Mesenchymal stem cell (in vitro differentiated cells and primary cell): ENCODE results near the gene MORN2.

Source experiments
- DNase-seq: peaks from one replicate; pipeline ENCODE4 v3.0.0-alpha.2; 2013
- H2AFZ ChIP-seq: one replicate; pipeline ENCODE4 v1.6.1; 2013; ENCODE audit warnings: low read depth, mild to moderate bottlenecking, control low read depth, inconsistent platforms, low read length, moderate library complexity
- H2AK5ac ChIP-seq: 2 replicates; pipeline ENCODE4 v1.6.1; 2013; ENCODE audit warnings: low read length, moderate library complexity, mild to moderate bottlenecking, inconsistent platforms; ENCODE audit not compliant: severe bottlenecking
- H2BK120ac ChIP-seq: one replicate; pipeline ENCODE4 v1.6.1; 2013; ENCODE audit warnings: low read depth, mild to moderate bottlenecking, inconsistent platforms, low read length, moderate library complexity
- H2BK12ac ChIP-seq, 2 experiments: one replicate each; pipeline ENCODE4 v1.6.1; 2013; ENCODE audit warnings: inconsistent platforms in 2 of 2, low read length in 2 of 2, mild to moderate bottlenecking in 2 of 2, moderate library complexity in 2 of 2, control low read depth in 1 of 2
- H2BK15ac ChIP-seq: one replicate; pipeline ENCODE4 v1.6.1; 2013; ENCODE audit warnings: mild to moderate bottlenecking, low read depth, inconsistent platforms; ENCODE audit not compliant: poor library complexity, severe bottlenecking
- H2BK5ac ChIP-seq: 2 replicates; pipeline ENCODE4 v1.6.1; 2013; ENCODE audit warnings: low read depth, mild to moderate bottlenecking, low read length, control low read depth, inconsistent platforms; ENCODE audit not compliant: poor library complexity, severe bottlenecking
- H3K14ac ChIP-seq, 2 experiments: one replicate each; pipeline ENCODE4 v1.6.1; 2013; ENCODE audit warnings: inconsistent platforms in 2 of 2, low read length in 2 of 2, control low read depth in 1 of 2, mild to moderate bottlenecking in 1 of 2, moderate library complexity in 1 of 2
- H3K18ac ChIP-seq, 2 experiments: one replicate each; pipeline ENCODE4 v1.6.1; 2013; ENCODE audit warnings: inconsistent platforms in 2 of 2, low read length in 2 of 2, control low read depth in 1 of 2, low read depth in 1 of 2, mild to moderate bottlenecking in 1 of 2
- H3K23ac ChIP-seq, 2 experiments: one replicate each; pipeline ENCODE4 v1.6.1; 2013; ENCODE audit warnings: inconsistent platforms in 2 of 2, low read length in 2 of 2, mild to moderate bottlenecking in 2 of 2, moderate library complexity in 2 of 2, control low read depth in 1 of 2
- H3K27ac ChIP-seq: 2 replicates; pipeline ENCODE4 v1.5.1; 2013; ENCODE audit warnings: mild to moderate bottlenecking, moderate library complexity, low read length, control low read depth, inconsistent platforms; ENCODE audit not compliant: poor library complexity, severe bottlenecking
- H3K27me3 ChIP-seq, 2 experiments: 2 replicates each; pipeline versions ENCODE4 v1.6.1 to v1.7.0; 2013; ENCODE audit warnings: low read length in 2 of 2, mild to moderate bottlenecking in 2 of 2, moderate library complexity in 2 of 2, control low read depth in 1 of 2, inconsistent platforms in 1 of 2; ENCODE audit not compliant: control insufficient read depth in 1 of 2, insufficient read depth in 1 of 2
- H3K36me3 ChIP-seq, 2 experiments: 2 replicates each; pipeline versions ENCODE4 v1.6.1 to v1.7.0; 2013; ENCODE audit warnings: low read length in 2 of 2, control low read depth in 1 of 2, inconsistent platforms in 1 of 2, low read depth in 1 of 2, mild to moderate bottlenecking in 1 of 2; ENCODE audit not compliant: insufficient read depth in 2 of 2, control insufficient read depth in 1 of 2
- H3K4ac ChIP-seq, 2 experiments: one replicate each; pipeline ENCODE4 v1.6.1; 2013; ENCODE audit warnings: inconsistent platforms in 2 of 2, low read length in 2 of 2, mild to moderate bottlenecking in 2 of 2, moderate library complexity in 2 of 2, control low read depth in 1 of 2, low read depth in 1 of 2
- H3K4me1 ChIP-seq: 2 replicates; pipeline ENCODE4 v1.6.1; 2013; ENCODE audit warnings: low read depth, low read length, control low read depth; ENCODE audit not compliant: control insufficient read depth, insufficient read depth
- H3K4me2 ChIP-seq: 2 replicates; pipeline ENCODE4 v1.6.1; 2013; ENCODE audit warnings: low read length, mild to moderate bottlenecking, inconsistent platforms; ENCODE audit not compliant: poor library complexity, severe bottlenecking
- H3K4me3 ChIP-seq, 2 experiments: 2 replicates each; pipeline versions ENCODE4 v1.5.1 to v1.7.0; 2013; ENCODE audit warnings: low read length in 2 of 2, mild to moderate bottlenecking in 2 of 2, control low read depth in 1 of 2, low read depth in 1 of 2; ENCODE audit not compliant: insufficient read depth in 1 of 2
- H3K79me1 ChIP-seq: replicated peaks from 2 replicates; pipeline ENCODE4 v1.6.1; 2013; ENCODE audit warnings: mild to moderate bottlenecking, control low read depth, low read length, inconsistent platforms; ENCODE audit not compliant: poor library complexity, severe bottlenecking
- H3K9ac ChIP-seq: 2 replicates; pipeline ENCODE4 v1.7.0; 2013; ENCODE audit warnings: mild to moderate bottlenecking, low read length, moderate library complexity
- H3K9me3 ChIP-seq: 2 replicates; pipeline ENCODE4 v1.7.0; 2013; ENCODE audit warnings: mild to moderate bottlenecking, low read length; ENCODE audit not compliant: control insufficient read depth
- H4K8ac ChIP-seq: one replicate; pipeline ENCODE4 v1.6.1; 2013; ENCODE audit warnings: inconsistent platforms, mild to moderate bottlenecking, low read length, moderate library complexity
- H4K91ac ChIP-seq: one replicate; pipeline ENCODE4 v1.6.1; 2013; ENCODE audit warnings: mild to moderate bottlenecking, low read length, inconsistent platforms
- WGBS: methylation state at CpG from one replicate; pipeline ENCODE4 v1.1.7; 2013; ENCODE audit warnings: mixed read lengths; 5-methylcytosine and 5-hydroxymethylcytosine counted together

Gene MORN2

DNA sequence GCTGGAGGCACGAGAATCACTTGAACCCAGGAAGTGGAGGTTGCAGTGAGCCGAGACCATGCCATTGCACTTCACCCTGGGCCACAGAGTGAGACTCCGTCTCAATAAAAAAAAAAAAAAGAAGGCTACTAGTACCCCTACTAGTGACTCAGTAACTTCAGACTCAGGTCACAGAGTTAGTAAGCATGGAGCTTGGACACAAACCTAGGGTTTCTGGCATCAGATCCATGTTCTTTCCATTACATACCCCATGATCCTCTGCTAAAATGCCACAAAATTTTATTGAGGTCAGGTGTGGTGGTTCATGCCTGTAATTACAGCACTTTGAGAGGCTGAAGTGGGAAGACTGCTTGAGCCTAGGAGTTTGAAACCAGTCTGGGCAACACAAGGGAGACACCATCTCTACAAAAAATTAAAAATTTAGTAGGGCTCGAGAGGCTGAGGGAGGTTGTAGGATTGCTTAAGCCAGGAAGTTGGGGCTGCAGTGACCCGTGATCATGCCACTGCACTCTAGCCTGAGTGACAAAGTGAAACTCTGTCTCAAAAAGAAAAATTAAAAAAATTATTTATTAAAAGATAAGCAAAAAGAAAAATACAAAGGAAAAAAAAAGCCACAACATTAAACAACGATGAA lies 45.1 kb upstream of the MORN2 start:
- H2BK15ac ChIP-seq = no peak overlapping the region
- H3K79me1 ChIP-seq = no peaks in the 10 kb centered on the region
- H3K14ac ChIP-seq = no peak overlapping the region
- H3K36me3 ChIP-seq = peaks cover 3 to 34% of the 10 kb centered on the region in 2 experiments
- peaks cover 1% of the 10 kb centered on the region for H3K4me1 ChIP-seq
- H3K27ac ChIP-seq = no peak overlapping the region
- DNase-seq = no peak
- H3K4ac ChIP-seq = no peak overlapping the region
- WGBS = over 99% methylated on average over 5 of the region's 6 CpGs
- no peaks in the 10 kb centered on the region for H3K9me3 ChIP-seq
- H3K18ac ChIP-seq = no peak overlapping the region
- H2AK5ac ChIP-seq = no peak overlapping the region
- H4K91ac ChIP-seq = no peak overlapping the region
- H2BK120ac ChIP-seq = no peak overlapping the region
- no peak overlapping the region for H4K8ac ChIP-seq
- no peak overlapping the region for H3K23ac ChIP-seq
- H3K4me2 ChIP-seq = no peak overlapping the region
- no peak overlapping the region for H2AFZ ChIP-seq
- H3K9ac ChIP-seq = no peak overlapping the region
- H3K4me3 ChIP-seq = no peak overlapping the region
- no peak overlapping the region for H2BK12ac ChIP-seq
- no peaks in the 10 kb centered on the region for H3K27me3 ChIP-seq
- no peak overlapping the region for H2BK5ac ChIP-seq

DNA sequence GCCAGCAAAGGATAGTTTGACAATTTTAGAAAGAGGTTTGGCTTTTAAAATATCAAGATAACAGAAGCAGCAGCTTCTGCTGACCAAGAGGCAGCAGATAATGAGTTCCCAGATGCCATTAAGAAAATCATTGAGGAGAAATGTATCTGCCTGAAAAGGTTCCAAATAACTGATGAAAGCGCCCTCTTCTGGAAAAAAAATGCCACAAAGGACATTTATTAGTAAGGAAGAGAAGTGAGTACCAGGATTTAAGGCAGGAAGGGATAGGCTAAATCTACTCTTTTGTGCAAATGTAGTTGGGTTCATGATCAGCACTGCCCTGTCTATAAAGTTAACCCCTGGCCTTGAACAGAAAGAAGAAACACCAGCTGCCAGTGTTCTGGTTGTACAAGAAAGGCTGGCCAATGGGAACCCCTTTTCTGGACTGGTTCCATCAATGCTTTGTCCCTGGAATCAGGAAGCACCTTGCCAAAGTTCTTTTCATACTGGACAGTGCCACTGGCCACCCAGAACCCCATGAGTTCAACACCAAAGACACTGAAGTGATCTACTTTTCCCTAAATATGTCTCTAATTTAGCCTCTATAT lies 40.7 kb upstream of the MORN2 start:
- Histone ChIP-seq H3K27me3 (no peaks in the 10 kb centered on the region), H3K9ac (no peak overlapping the region), H3K9me3 (no peaks in the 10 kb centered on the region), H2BK120ac (no peak overlapping the region), H2AFZ (no peak overlapping the region), H3K23ac (no peak overlapping the region), H2BK12ac (no peak overlapping the region), H3K79me1 (no peaks in the 10 kb centered on the region), H3K14ac (no peak overlapping the region), H3K36me3 (peaks cover 5 to 44% of the 10 kb centered on the region in 2 experiments), H2BK15ac (no peak overlapping the region), H3K4me1 (no peaks in the 10 kb centered on the region), H3K27ac (no peak overlapping the region), H2AK5ac (no peak overlapping the region), H3K4me3 (no peak overlapping the region), H4K91ac (no peak overlapping the region), H3K18ac (no peak overlapping the region), H2BK5ac (no peak overlapping the region), H3K4me2 (no peak overlapping the region), H4K8ac (no peak overlapping the region), H3K4ac (no peak overlapping the region)
- WGBS = 0% methylated on average over 1 of the region's 1 CpG
- DNase-seq = peak; percentile 27

DNA sequence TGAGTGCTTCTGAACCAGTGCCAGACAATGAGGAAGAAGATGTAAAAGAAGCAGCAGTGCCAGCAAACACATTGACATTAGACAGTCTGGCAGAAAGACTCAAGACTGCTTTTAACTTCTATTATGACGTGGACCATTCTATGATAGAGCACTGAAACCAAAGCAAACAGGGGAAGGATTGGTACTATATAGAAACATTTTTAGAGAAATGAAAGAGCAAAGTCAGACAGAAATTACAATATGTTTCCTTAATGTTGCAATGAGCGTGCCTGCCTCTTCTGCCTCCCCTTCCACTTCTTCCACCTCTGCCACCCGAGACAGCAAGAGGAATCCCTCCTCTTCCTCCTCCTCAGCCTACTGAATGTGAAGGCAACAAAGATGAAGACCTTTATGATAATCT lies 39.8 kb upstream of the MORN2 start:
- Histone ChIP-seq H3K27me3 (no peaks in the 10 kb centered on the region), H2AFZ (no peak overlapping the region), H4K91ac (no peak overlapping the region), H3K9me3 (no peaks in the 10 kb centered on the region), H3K4me1 (no peaks in the 10 kb centered on the region), H3K36me3 (peaks cover 5 to 44% of the 10 kb centered on the region in 2 experiments), H2AK5ac (no peak overlapping the region), H3K23ac (no peak overlapping the region), H3K4me2 (no peak overlapping the region), H2BK12ac (no peak overlapping the region), H3K4ac (no peak overlapping the region), H3K79me1 (no peaks in the 10 kb centered on the region), H3K4me3 (no peak overlapping the region), H2BK5ac (no peak overlapping the region), H2BK15ac (no peak overlapping the region), H3K9ac (no peak overlapping the region), H3K14ac (no peak overlapping the region), H3K18ac (no peak overlapping the region), H4K8ac (no peak overlapping the region), H3K27ac (no peak overlapping the region), H2BK120ac (no peak overlapping the region)
- WGBS = 93% methylated on average over 3 of the region's 3 CpGs
- DNase-seq = no peak

DNA sequence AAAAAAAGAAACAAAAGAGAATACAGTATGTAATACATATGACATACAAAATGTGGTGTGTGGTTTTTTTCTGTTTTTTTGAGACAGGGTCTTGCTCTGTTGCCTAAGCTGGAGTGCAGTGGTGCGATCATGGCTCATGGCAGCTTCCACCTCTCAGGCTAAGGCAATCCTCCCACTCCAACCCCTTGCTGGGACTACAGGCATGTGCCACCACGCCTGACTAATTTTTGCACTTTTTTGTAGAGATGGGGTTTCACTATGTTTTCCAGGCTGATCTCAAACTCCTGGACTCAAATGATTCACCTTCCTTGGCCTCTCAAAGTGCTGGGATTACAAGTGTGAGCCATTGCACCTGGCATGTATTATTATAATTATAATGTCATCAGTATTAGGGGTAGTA lies 39.0 kb upstream of the MORN2 start:
- Histone ChIP-seq H2BK12ac (no peak overlapping the region), H3K4me2 (no peak overlapping the region), H3K4me1 (no peaks in the 10 kb centered on the region), H3K9me3 (no peaks in the 10 kb centered on the region), H2BK120ac (no peak overlapping the region), H2AFZ (no peak overlapping the region), H3K79me1 (no peaks in the 10 kb centered on the region), H3K27me3 (no peaks in the 10 kb centered on the region), H3K36me3 (peaks cover 5 to 52% of the 10 kb centered on the region in 2 experiments), H3K14ac (no peak overlapping the region), H3K4ac (no peak overlapping the region), H3K27ac (no peak overlapping the region), H4K91ac (no peak overlapping the region), H4K8ac (no peak overlapping the region), H2BK5ac (no peak overlapping the region), H3K9ac (no peak overlapping the region), H3K4me3 (no peak overlapping the region), H2BK15ac (no peak overlapping the region), H3K23ac (no peak overlapping the region), H3K18ac (no peak overlapping the region), H2AK5ac (no peak overlapping the region)
- 92% methylated on average over 2 of the region's 2 CpGs for WGBS
- DNase-seq = no peak
